Cardiac muscle cell (in vitro differentiated cells and primary cell): ENCODE data around the gene IPO9. TPM values are rescaled to one million over a fixed set of nuclear protein-coding genes. Genes with fewer than 3 reads are reported as not detected.
"Not testable (repeated sequence)": the region's sequence is repeated elsewhere in the genome, so short reads cannot be mapped to it uniquely, and the experiment has no call there.

Experiments
- DNase-seq, 2 donors: peaks; one replicate each; pipeline versions ENCODE4 v3.0.0 to v3.0.0-alpha.2; 2010 to 2017; ENCODE audit warnings: low read depth in 1 of 2, low spot score in 1 of 2
- H3K27ac ChIP-seq: fragments of 200-600 bp; sonication (generic); 2 replicates; pipeline ENCODE4 v1.5.1; 2016
- H3K27me3 ChIP-seq: fragments of 200-600 bp; sonication (generic); 2 replicates; pipeline ENCODE4 v1.6.0; 2016; ENCODE audit warnings: control low read depth
- H3K36me3 ChIP-seq: fragments of 200-600 bp; sonication (generic); 2 replicates; pipeline ENCODE4 v1.5.1; 2016; ENCODE audit warnings: control low read depth
- H3K4me1 ChIP-seq: fragments of 200-600 bp; sonication (generic); 2 replicates; pipeline ENCODE4 v1.8.1; 2017; ENCODE audit warnings: low read depth, mild to moderate bottlenecking, mixed run types
- H3K4me3 ChIP-seq: fragments of 200-600 bp; sonication (generic); 2 replicates; pipeline ENCODE4 v1.5.1; 2016; ENCODE audit warnings: mild to moderate bottlenecking
- H3K9me3 ChIP-seq: fragments of 200-600 bp; sonication (generic); 2 replicates; pipeline ENCODE4 v1.5.1; 2017; ENCODE audit warnings: low read depth, mild to moderate bottlenecking, control low read depth
- CTCF ChIP-seq: IDR thresholded peaks from 2 replicates; pipeline ENCODE4 v1.5.1; 2012; ENCODE audit warnings: low read depth, mild to moderate bottlenecking, low read length
- polyA plus RNA-seq: library from polyadenylated mRNA; unstranded; fragments of >200 nt; fragmentation: Nextera tagmentation; extraction: Ambion mirVana; gene quantifications from 2 replicates; pipeline ENCODE4 v1.2.1, GENCODE V29; 2016
- total RNA-seq: library from RNA; depleted of rRNA; stranded (reverse); fragments of >200 nt; gene quantifications from 2 replicates; pipeline ENCODE4 v1.2.3, GENCODE V29; 2016

Gene IPO9
- total and polyA plus RNA-seq, 2 experiments from 2014 or later, result 36.9 to 61.7 TPM

GRCh38 chr1:201849372-201850052 is 20.6 kb downstream of the IPO9 start:
- H3K4me1 ChIP-seq, result no peaks in the 10 kb centered on the region
- no peak overlapping the region for H3K4me3 ChIP-seq
- DNase-seq, result no peak
- peaks cover 62% of the 10 kb centered on the region for H3K36me3 ChIP-seq
- no peaks in the 10 kb centered on the region for H3K9me3 ChIP-seq
- peak overlapping the region; percentile 35 for H3K27ac ChIP-seq
- no peaks in the 10 kb centered on the region for H3K27me3 ChIP-seq
- no peak for TF ChIP-seq CTCF

GRCh38 chr1:201850053-201850397 is 21.1 kb downstream of the IPO9 start:
- peak in 1 of 2 donors; percentile 92 for DNase-seq
- H3K4me3 ChIP-seq, result no peak overlapping the region
- H3K36me3 ChIP-seq, result peaks cover 67% of the 10 kb centered on the region
- peak overlapping the region; percentile 35 for H3K27ac ChIP-seq
- H3K4me1 ChIP-seq, result no peaks in the 10 kb centered on the region
- H3K27me3 ChIP-seq, result no peaks in the 10 kb centered on the region
- no peak for TF ChIP-seq CTCF
- H3K9me3 ChIP-seq, result no peaks in the 10 kb centered on the region

GRCh38 chr1:201851949-201852348 is 23.0 kb downstream of the IPO9 start:
- no peak for TF ChIP-seq CTCF
- peaks cover 85% of the 10 kb centered on the region for H3K36me3 ChIP-seq
- no peaks in the 10 kb centered on the region for H3K9me3 ChIP-seq
- no peak overlapping the region for H3K4me3 ChIP-seq
- no peak overlapping the region for H3K27ac ChIP-seq
- DNase-seq, result no peak
- H3K27me3 ChIP-seq, result no peaks in the 10 kb centered on the region
- no peaks in the 10 kb centered on the region for H3K4me1 ChIP-seq

GRCh38 chr1:201856722-201857121 is 27.8 kb downstream of the IPO9 start:
- H3K27me3 ChIP-seq, H3K9me3 ChIP-seq, H3K4me3 ChIP-seq, DNase-seq, H3K27ac ChIP-seq, H3K4me1 ChIP-seq: not testable (repeated sequence)
- peaks cover 84% of the 10 kb centered on the region for H3K36me3 ChIP-seq

GRCh38 chr1:201859424-201859823 is 30.5 kb downstream of the IPO9 start:
- no peaks in the 10 kb centered on the region for H3K27me3 ChIP-seq

GRCh38 chr1:201861448-201861847 is 32.5 kb downstream of the IPO9 start:
- H3K4me1 ChIP-seq, result no peaks in the 10 kb centered on the region
- no peak for TF ChIP-seq CTCF

More at GRCh38 chr1:201859424-201859823, 30.5 kb downstream of the IPO9 start:
- TF ChIP-seq CTCF, result no peak
- no peaks in the 10 kb centered on the region for H3K4me1 ChIP-seq
- no peak overlapping the region for H3K4me3 ChIP-seq
- H3K36me3 ChIP-seq, result peaks cover 75% of the 10 kb centered on the region
- no peak overlapping the region for H3K27ac ChIP-seq
- no peaks in the 10 kb centered on the region for H3K9me3 ChIP-seq
- no peak for DNase-seq

More at GRCh38 chr1:201861448-201861847, 32.5 kb downstream of the IPO9 start:
- Histone ChIP-seq H3K36me3 (peaks cover 68% of the 10 kb centered on the region), H3K9me3 (no peaks in the 10 kb centered on the region), H3K27me3 (no peaks in the 10 kb centered on the region), H3K27ac (no peak overlapping the region), H3K4me3 (no peak overlapping the region)
- DNase-seq, result no peak
